ACHN (cell line): ENCODE results near the gene TOX2.

Experiments used
- DNase-seq: peaks from one replicate; pipeline ENCODE4 v3.0.0-alpha.2; 2015
- in situ Hi-C: cut with HindIII; loops from 2 replicates; pipeline ENCODE4 v1.10.0; 2017; ENCODE audit warnings: low sequenced_read_pairs, low pct_ligation_motif_present, low pct_unique_long_range_greater_than_20kb

TOX2 gene

GRCh38 chr20:44093249-44093582, 178.6 kb downstream of the TOX2 start:
- in situ Hi-C loops: no loop called here
- no peak for DNase-seq

- in situ Hi-C loops: no loop called here
- DNase-seq: no peak
Measured at GRCh38 chr20:44095831-44096230, 181.2 kb downstream of the TOX2 start.

- DNase-seq: no peak
- in situ Hi-C loops: no loop called here
Measured at GRCh38 chr20:44097521-44098255, 183.0 kb downstream of the TOX2 start.

- in situ Hi-C loops: no loop called here
- no peak for DNase-seq
Measured at GRCh38 chr20:44098256-44098630, 183.6 kb downstream of the TOX2 start.

- DNase-seq: no peak
- in situ Hi-C loops: no loop called here
Measured at GRCh38 chr20:44098657-44099056, 184.0 kb downstream of the TOX2 start.

- no peak for DNase-seq
- in situ Hi-C loops: no loop called here
Measured at GRCh38 chr20:44099832-44100231, 185.2 kb downstream of the TOX2 start.

- DNase-seq: no peak
- in situ Hi-C loops: no loop called here
Measured at GRCh38 chr20:44102582-44102981, 187.9 kb downstream of the TOX2 start.

GRCh38 chr20:44104798-44105517, 190.3 kb downstream of the TOX2 start:
- DNase-seq: no peak
- in situ Hi-C loops: no loop called here

GRCh38 chr20:44106615-44107014, 192.0 kb downstream of the TOX2 start:
- DNase-seq: no peak
- in situ Hi-C loops: no loop called here

GRCh38 chr20:44109951-44110361, 195.3 kb downstream of the TOX2 start:
- in situ Hi-C loops: no loop called here
- no peak for DNase-seq

GRCh38 chr20:44110816-44111568, 196.3 kb downstream of the TOX2 start:
- in situ Hi-C loops: no loop called here
- DNase-seq: no peak

GRCh38 chr20:44111712-44112335, 197.2 kb downstream of the TOX2 start:
- no peak for DNase-seq
- in situ Hi-C loops: no loop called here

- in situ Hi-C loops: no loop called here
- no peak for DNase-seq
Measured at GRCh38 chr20:44112456-44112855, 197.8 kb downstream of the TOX2 start.

- in situ Hi-C loops: no loop called here
- no peak for DNase-seq
Measured at GRCh38 chr20:44112889-44113617, 198.4 kb downstream of the TOX2 start.

- DNase-seq: no peak
- in situ Hi-C loops: no loop called here
Measured at GRCh38 chr20:44113618-44114376, 199.1 kb downstream of the TOX2 start.

- in situ Hi-C loops: no loop called here
- no peak for DNase-seq
Measured at GRCh38 chr20:44115181-44115580, 200.5 kb downstream of the TOX2 start.

GRCh38 chr20:44115762-44116644, 201.4 kb downstream of the TOX2 start:
- in situ Hi-C loops: no loop called here
- DNase-seq: no peak
